MM.1S (cell line): ENCODE measurements around the gene SCRT2.

Experiments used
- EZH2 ChIP-seq: fragments of 300-600 bp; sonication (generic); optimal IDR thresholded peaks from 2 replicates; pipeline ENCODE3; 2017; ENCODE audit warnings: low read depth, mild to moderate bottlenecking, antibody characterized with exemption, low read length, mixed read lengths
- TF ChIP-seq, protein P1 (sequence below): fragments of 300-600 bp; sonication (generic); IDR thresholded peaks from 2 replicates; pipeline ENCODE4 v1.5.1; 2016; ENCODE audit warnings: antibody characterized with exemption, low read length, mixed read lengths

GRCh38 chr20:645318-646106, 30.1 kb downstream of the SCRT2 start:
- TF ChIP-seq, protein P1, sequence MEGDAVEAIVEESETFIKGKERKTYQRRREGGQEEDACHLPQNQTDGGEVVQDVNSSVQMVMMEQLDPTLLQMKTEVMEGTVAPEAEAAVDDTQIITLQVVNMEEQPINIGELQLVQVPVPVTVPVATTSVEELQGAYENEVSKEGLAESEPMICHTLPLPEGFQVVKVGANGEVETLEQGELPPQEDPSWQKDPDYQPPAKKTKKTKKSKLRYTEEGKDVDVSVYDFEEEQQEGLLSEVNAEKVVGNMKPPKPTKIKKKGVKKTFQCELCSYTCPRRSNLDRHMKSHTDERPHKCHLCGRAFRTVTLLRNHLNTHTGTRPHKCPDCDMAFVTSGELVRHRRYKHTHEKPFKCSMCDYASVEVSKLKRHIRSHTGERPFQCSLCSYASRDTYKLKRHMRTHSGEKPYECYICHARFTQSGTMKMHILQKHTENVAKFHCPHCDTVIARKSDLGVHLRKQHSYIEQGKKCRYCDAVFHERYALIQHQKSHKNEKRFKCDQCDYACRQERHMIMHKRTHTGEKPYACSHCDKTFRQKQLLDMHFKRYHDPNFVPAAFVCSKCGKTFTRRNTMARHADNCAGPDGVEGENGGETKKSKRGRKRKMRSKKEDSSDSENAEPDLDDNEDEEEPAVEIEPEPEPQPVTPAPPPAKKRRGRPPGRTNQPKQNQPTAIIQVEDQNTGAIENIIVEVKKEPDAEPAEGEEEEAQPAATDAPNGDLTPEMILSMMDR, result peak; percentile 91
- no peak for TF ChIP-seq EZH2
